Measurements from ENCODE around the gene ELAVL4.

The ELAVL4 gene

GRCh38 chr1:50252196-50252595 lies 143.5 kb downstream of the ELAVL4 start:
- Histone ChIP-seq H3K36me3 (no peaks in the 10 kb centered on the region), H3K4me1 (no peaks in the 10 kb centered on the region), H3K9me3 (no peaks in the 10 kb centered on the region), H3K4me3 (ENCODE audit: low read depth, low read length) (no peak overlapping the region), H3K27me3 (no peaks in the 10 kb centered on the region)
- TF ChIP-seq CTCF (IDR thresholded peaks at IDR 0.05; ENCODE audit: low read depth, low read length), result no peak
- no peak for DNase-seq
